Measurements from ENCODE around the gene ZNF556.

DNA sequence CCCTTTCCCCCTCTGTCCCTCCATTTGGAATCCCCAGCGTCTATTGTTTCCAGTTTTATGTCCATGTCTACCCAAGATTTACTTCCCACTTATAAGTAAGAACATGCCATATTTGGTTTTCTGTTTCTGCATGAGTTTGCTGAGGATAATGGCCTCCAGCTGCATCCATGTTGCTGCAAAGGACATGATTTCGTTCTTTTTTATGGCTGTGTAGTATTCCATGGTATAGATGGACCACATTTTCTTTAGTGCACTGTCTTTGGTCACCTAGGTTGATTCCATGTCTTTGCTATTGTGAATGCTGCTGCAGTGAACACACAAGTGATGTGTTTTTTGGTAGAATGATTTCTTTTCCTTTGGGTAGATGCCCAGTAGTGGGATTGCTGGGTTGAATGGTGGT lies 22.0 kb upstream of the ZNF556 start:
- TF ChIP-seq, protein P1, sequence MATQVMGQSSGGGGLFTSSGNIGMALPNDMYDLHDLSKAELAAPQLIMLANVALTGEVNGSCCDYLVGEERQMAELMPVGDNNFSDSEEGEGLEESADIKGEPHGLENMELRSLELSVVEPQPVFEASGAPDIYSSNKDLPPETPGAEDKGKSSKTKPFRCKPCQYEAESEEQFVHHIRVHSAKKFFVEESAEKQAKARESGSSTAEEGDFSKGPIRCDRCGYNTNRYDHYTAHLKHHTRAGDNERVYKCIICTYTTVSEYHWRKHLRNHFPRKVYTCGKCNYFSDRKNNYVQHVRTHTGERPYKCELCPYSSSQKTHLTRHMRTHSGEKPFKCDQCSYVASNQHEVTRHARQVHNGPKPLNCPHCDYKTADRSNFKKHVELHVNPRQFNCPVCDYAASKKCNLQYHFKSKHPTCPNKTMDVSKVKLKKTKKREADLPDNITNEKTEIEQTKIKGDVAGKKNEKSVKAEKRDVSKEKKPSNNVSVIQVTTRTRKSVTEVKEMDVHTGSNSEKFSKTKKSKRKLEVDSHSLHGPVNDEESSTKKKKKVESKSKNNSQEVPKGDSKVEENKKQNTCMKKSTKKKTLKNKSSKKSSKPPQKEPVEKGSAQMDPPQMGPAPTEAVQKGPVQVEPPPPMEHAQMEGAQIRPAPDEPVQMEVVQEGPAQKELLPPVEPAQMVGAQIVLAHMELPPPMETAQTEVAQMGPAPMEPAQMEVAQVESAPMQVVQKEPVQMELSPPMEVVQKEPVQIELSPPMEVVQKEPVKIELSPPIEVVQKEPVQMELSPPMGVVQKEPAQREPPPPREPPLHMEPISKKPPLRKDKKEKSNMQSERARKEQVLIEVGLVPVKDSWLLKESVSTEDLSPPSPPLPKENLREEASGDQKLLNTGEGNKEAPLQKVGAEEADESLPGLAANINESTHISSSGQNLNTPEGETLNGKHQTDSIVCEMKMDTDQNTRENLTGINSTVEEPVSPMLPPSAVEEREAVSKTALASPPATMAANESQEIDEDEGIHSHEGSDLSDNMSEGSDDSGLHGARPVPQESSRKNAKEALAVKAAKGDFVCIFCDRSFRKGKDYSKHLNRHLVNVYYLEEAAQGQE (IDR thresholded peaks at IDR 0.05) = no peak
- TF ChIP-seq SREBF2 (IDR thresholded peaks at IDR 0.05) (no peak), RAD21 (conservative IDR thresholded peaks at IDR 0.05 in 1 of 2, IDR thresholded peaks at IDR 0.05 in 1 of 2) (no peak), MYC (IDR thresholded peaks at IDR 0.05; ENCODE audit: borderline replicate concordance, low read length) (no peak), FOSL2 (IDR thresholded peaks at IDR 0.05) (no peak), FOSL2 (CRISPR knock-in tag; IDR thresholded peaks at IDR 0.05) (no peak), KDM1A (IDR thresholded peaks at IDR 0.05; ENCODE audit: low read depth) (no peak), POLR2A (IDR thresholded peaks at IDR 0.05; ENCODE audit: low read length) (no peak), SMC3 (IDR thresholded peaks at IDR 0.05) (no peak), PHF8 (IDR thresholded peaks at IDR 0.05; ENCODE audit: borderline replicate concordance, low read depth) (no peak)
- TF ChIP-seq, protein P2, sequence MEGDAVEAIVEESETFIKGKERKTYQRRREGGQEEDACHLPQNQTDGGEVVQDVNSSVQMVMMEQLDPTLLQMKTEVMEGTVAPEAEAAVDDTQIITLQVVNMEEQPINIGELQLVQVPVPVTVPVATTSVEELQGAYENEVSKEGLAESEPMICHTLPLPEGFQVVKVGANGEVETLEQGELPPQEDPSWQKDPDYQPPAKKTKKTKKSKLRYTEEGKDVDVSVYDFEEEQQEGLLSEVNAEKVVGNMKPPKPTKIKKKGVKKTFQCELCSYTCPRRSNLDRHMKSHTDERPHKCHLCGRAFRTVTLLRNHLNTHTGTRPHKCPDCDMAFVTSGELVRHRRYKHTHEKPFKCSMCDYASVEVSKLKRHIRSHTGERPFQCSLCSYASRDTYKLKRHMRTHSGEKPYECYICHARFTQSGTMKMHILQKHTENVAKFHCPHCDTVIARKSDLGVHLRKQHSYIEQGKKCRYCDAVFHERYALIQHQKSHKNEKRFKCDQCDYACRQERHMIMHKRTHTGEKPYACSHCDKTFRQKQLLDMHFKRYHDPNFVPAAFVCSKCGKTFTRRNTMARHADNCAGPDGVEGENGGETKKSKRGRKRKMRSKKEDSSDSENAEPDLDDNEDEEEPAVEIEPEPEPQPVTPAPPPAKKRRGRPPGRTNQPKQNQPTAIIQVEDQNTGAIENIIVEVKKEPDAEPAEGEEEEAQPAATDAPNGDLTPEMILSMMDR (IDR thresholded peaks at IDR 0.05) = no peak
- TF ChIP-seq, protein P3, sequence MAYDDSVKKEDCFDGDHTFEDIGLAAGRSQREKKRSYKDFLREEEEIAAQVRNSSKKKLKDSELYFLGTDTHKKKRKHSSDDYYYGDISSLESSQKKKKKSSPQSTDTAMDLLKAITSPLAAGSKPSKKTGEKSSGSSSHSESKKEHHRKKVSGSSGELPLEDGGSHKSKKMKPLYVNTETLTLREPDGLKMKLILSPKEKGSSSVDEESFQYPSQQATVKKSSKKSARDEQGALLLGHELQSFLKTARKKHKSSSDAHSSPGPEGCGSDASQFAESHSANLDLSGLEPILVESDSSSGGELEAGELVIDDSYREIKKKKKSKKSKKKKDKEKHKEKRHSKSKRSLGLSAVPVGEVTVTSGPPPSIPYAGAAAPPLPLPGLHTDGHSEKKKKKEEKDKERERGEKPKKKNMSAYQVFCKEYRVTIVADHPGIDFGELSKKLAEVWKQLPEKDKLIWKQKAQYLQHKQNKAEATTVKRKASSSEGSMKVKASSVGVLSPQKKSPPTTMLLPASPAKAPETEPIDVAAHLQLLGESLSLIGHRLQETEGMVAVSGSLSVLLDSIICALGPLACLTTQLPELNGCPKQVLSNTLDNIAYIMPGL (CRISPR knock-in tag; IDR thresholded peaks at IDR 0.05; ENCODE audit: borderline replicate concordance) = no peak

All from A549 (cell line).